HG03139 (cell line): ENCODE data around the gene NAPA.

Experiments used
- ATAC-seq: cut with Tn5 transposase; IDR thresholded peaks from one replicate; pipeline ENCODE4 v1.9.1; 2021; ENCODE audit not compliant: unreplicated experiment

Gene NAPA

GRCh38 chr19:47514869-47515588, at the start of gene NAPA:
TSS of gene NAPA (minus strand) at chr19:47515063. CDS start at chr19:47514940, 123 bp downstream.
- peak; percentile 77 for ATAC-seq

GRCh38 chr19:47564081-47564480, 49.2 kb upstream of the NAPA start:
- ATAC-seq, result no peak

DNA sequence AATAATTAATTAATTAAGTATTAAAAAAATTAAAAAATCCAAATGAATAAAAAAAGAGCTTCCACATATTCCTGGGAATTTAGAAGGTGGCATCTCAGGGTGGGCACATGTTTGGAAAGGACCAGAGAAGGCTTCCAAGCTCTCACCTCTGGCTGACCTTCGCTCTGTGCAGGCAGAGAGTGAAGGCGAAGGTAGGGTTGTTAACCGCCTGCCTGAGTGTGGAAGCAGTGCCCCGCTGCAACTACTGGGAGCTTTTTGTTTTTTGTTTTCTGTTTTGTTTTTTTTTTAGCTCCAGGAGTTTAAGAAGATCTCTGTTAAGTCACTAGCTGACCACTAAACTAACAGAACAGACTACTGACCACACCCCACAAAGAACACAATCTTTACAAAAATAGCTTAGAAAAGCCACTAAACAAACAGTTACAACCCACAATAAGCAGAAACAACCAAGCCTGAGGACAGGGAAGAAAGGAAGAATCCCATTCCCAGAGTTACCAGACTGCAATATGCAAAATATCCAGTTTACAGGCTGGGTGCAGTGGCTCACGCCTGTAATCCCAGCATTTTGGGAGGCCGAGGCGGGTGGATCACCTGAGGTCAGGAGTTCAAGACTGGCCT, 46.7 kb upstream of the NAPA start:
- no peak for ATAC-seq

- no peak for ATAC-seq
These were observed 46.1 kb upstream of the NAPA start for GRCh38 chr19:47560999-47561398.

DNA sequence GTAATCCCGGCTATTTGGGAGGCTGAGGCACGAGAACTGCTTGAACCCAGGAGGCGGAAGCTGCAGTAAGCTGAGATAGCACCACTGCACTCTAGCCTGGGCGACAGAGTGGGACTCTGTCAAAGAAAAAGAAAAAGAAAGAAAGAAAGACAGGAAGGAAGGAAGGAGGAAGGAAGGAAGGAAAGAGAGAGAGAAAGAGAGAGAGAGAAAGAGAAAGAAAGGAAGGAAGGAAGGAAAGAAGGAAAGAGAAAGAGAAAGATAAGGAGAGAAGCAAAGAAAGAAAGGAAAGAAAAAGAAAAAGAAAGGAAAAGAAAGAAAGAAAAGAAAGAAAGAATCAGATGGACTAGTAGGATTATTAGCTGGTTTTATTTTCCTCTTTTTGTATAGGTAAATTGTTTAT, 35.3 kb upstream of the NAPA start:
- ATAC-seq, result no peak

GRCh38 chr19:47549261-47549862, 34.5 kb upstream of the NAPA start:
- ATAC-seq, result no peak

GRCh38 chr19:47547199-47547598, 32.3 kb upstream of the NAPA start:
- ATAC-seq, result no peak

DNA sequence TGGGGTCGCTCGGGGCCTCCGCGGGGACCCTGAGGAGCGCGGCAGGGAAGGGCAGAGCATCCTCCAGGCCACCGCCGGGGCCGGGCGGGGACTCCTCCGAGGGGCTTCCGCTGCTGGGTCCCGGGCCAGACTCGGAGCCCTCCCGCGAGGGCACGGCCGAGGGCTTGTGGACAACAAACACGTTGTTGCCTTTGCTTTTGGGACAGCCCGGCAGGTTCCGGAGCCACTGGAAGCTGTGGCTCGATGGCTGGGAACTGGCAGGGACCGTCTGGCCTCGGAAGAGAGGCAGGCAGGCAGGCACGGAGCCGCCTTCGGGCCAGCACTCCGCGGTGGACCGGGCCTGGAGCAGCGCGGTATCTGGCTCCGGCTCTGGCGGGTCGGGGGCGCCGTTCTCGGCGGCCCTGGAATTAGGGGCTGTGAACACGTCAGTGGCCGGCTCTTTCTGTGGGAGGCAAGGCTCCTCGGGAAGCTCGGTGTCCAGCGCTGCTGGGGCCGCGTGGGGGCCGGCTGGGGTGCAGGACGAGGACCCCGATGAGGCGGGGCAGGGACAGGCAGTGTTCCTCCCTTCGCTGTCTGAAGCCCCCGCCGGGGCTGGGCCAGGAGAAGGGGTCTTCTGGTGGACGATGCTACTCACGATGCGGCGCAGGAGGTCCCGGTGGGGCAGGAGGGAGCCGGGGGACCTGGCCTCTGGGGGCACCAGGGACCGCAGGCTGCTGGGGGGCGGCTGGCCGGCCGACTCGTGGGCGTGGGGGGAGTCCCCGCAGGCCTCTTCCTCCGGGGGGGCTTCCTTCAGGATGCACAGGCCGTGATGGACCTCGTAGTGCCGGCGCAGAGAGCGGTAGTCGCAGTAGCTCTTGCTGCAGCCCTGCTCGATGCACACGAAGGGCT, 30.4 kb upstream of the NAPA start:
- ATAC-seq, result no peak

- ATAC-seq, result no peak
These were observed 29.6 kb upstream of the NAPA start for GRCh38 chr19:47544476-47544875.

GRCh38 chr19:47544075-47544474, 29.2 kb upstream of the NAPA start:
- no peak for ATAC-seq

DNA sequence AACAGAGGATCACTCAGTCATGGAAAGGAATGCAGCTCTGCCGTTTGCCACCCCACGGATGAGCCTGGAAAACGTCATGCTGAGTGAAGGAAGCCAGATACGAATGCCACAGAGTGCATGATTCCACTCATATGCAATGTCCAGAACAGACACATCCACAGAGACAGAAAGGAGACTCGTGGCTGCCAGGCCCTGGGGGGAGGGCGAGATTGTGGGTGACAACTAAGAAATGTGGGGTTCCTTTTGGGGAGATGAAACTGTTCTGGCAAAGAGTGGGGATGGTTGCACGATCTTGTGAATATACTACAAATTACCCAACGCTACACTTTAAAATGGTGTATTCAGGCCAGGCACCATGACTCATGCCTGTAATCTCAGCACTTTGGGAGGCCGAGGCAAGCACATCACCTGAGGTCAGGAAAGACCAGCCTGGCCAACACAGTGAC, 27.2 kb upstream of the NAPA start:
- no peak for ATAC-seq

DNA sequence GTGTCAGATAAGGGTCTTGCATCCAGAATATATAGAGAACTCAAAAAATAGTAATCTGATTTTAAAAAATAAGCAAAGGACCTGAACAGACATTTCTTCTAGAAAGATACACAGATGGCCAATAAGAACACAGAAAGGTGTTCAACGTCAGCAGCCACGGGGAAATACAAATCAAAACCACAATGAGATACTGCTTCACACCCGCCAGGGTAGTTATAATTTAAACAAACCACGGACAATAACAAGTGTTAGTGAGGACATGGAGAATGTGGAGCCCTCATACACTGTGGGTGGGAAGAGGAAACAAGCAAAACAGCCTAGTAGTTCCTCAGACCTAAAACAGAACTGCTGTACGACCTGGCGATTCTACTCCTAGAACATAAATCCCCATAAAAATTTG, 26.7 kb upstream of the NAPA start:
- no peak for ATAC-seq

GRCh38 chr19:47540748-47541147, 25.9 kb upstream of the NAPA start:
- no peak for ATAC-seq

- ATAC-seq, result no peak
These were observed 25.0 kb upstream of the NAPA start for GRCh38 chr19:47539747-47540311.

DNA sequence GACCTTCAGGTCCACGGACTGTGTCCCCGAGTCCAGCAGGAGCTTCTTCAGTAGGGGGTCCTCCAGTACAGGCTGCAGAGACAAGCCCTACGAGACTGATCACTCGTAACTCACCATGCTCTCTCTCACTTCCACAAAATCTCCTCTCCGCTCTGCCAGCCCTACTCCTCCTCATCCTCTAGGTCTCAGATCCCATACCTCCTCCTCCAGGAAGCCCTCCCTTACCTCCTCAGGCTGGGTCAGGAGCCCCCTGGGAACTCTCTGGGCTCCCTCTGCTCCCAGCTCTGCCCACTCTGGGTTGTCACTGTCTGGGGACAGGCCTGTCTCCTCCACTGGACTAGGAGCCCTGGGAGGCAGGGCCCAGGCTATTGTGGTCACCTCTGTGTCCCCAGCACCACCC, 23.9 kb upstream of the NAPA start:
- no peak for ATAC-seq

DNA sequence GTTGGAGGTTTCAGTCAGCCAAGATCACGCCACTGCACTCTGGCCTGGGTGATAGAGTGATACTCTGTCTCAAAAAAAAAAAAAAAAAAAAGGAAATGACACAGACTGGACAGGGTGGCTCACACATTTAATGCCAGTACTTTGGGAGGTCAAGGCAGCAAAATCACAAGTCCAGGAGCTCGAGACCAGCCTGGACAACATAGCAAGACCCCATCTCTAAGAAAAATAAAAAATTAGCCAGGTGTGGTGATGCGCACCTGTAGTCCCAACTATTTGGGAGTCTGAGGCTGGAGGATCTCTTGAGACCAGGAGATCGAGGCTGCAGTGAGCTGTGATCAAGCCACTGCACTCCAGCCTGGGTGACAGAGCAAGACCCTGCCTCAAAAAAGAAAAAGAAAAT, 22.6 kb upstream of the NAPA start:
- no peak for ATAC-seq

DNA sequence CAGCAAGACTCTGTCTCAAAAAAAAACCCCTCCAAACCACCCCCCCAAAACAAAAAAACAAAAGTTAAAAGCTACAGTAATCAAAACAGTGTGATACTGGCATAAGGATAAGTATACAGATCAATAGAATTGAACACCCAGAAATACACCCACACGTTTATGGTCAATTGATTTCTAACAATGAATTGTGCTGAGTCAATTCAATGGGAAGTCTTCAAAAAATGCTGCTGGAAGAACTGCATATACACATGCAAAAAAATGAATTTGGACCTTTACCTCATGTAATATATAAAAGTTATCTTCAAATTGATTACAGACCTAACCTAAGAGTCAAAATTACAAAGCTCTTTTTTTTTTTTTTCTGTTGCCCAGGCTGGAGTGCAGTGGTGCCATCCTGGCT, 19.8 kb upstream of the NAPA start:
- ATAC-seq, result no peak

- ATAC-seq, result no peak
These were observed 17.0 kb upstream of the NAPA start for GRCh38 chr19:47531640-47532387.

- ATAC-seq, result no peak
These were observed 14.3 kb upstream of the NAPA start for GRCh38 chr19:47529018-47529742.

DNA sequence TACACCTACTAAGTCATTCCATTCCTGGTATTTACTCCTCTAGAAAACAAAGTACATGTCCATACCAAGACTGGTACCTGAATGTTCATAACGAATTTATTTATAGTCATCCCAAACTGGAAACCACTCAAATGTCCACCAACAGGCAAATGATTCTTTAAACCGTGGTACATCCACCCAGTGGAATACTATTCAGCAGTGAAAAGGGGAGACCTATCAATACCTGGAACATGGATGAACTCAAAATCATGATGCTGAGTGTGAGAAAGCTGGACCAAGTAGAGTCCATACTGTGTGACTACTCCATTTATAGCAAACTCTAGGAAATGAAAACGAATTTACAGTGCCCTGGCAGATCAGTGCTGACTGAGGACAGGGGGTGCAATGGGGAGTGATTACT, 11.9 kb upstream of the NAPA start:
- no peak for ATAC-seq
